Measurements from ENCODE around the gene BMP8B. TPM values are rescaled to one million over a fixed set of nuclear protein-coding genes. Genes with fewer than 3 reads are reported as not detected.
"Not testable (repeated sequence)": the region's sequence is repeated elsewhere in the genome, so short reads cannot be mapped to it uniquely, and the experiment has no call there.

The BMP8B gene
- total RNA-seq, 1 donor from 2014 or later, result 1.4 TPM

GRCh38 chr1:39782103-39782502 is 6.6 kb downstream of the BMP8B start:
- Mint-ChIP-seq H3K4me1 (no peaks in the 10 kb centered on the region), H3K27ac (no peak overlapping the region), H3K36me3 (ENCODE audit: low read depth) (no peaks in the 10 kb centered on the region), H3K9me3 (no peaks in the 10 kb centered on the region), H3K27me3 (no peaks in the 10 kb centered on the region), H3K4me3 (no peak overlapping the region)
- no peak for ATAC-seq (ENCODE audit: low read depth)
- intact Hi-C loops (cut with micrococcal nuclease), result no loop called here
- CTCF ChIA-PET, result no interaction called here
- no peak for DNase-seq
- POLR2A ChIA-PET, result interaction anchor here (1.2 kb wide), 1 partner anchor 16 kb away, joined by 8 read pairs; no protein-coding TSS in a partner anchor
- no peak for TF ChIP-seq CTCF (IDR thresholded peaks at IDR 0.05)

GRCh38 chr1:39781349-39781715 is 7.3 kb downstream of the BMP8B start:
- no peak for TF ChIP-seq CTCF (IDR thresholded peaks at IDR 0.05)
- Mint-ChIP-seq H3K9me3 (no peaks in the 10 kb centered on the region), H3K27me3 (no peaks in the 10 kb centered on the region), H3K27ac (no peak overlapping the region), H3K36me3 (ENCODE audit: low read depth) (no peaks in the 10 kb centered on the region), H3K4me1 (peaks cover 2% of the 10 kb centered on the region), H3K4me3 (no peak overlapping the region)
- DNase-seq (no peak), ATAC-seq (ENCODE audit: low read depth) (no peak)
- ChIA-PET POLR2A (interaction anchor here (0.5 kb wide), 1 partner anchor 263 kb away, joined by 3 read pairs; no protein-coding TSS in a partner anchor), CTCF (no interaction called here)
- intact Hi-C loops (cut with micrococcal nuclease), result no loop called here

- POLR2A ChIA-PET, result no interaction called here
Observed at GRCh38 chr1:39779821-39780220, 8.8 kb downstream of the BMP8B start.

GRCh38 chr1:39779137-39779536 is 9.5 kb downstream of the BMP8B start:
- H3K27ac Mint-ChIP-seq, result no peak overlapping the region
- H3K4me3 Mint-ChIP-seq, result no peak overlapping the region
- peaks cover 7% of the 10 kb centered on the region for H3K4me1 Mint-ChIP-seq
- intact Hi-C loops (cut with micrococcal nuclease), result no loop called here
- H3K9me3 Mint-ChIP-seq, result no peaks in the 10 kb centered on the region
- TF ChIP-seq CTCF (IDR thresholded peaks at IDR 0.05), result no peak
- H3K36me3 Mint-ChIP-seq (ENCODE audit: low read depth), result no peaks in the 10 kb centered on the region
- DNase-seq (no peak), ATAC-seq (ENCODE audit: low read depth) (no peak)
- H3K27me3 Mint-ChIP-seq, result no peaks in the 10 kb centered on the region
- CTCF ChIA-PET, result no interaction called here
- POLR2A ChIA-PET, result no interaction called here

More at GRCh38 chr1:39779821-39780220, 8.8 kb downstream of the BMP8B start:
- Mint-ChIP-seq H3K9me3 (no peaks in the 10 kb centered on the region), H3K4me3 (no peak overlapping the region), H3K27me3 (no peaks in the 10 kb centered on the region), H3K36me3 (ENCODE audit: low read depth) (no peaks in the 10 kb centered on the region), H3K4me1 (peaks cover 7% of the 10 kb centered on the region), H3K27ac (no peak overlapping the region)
- ATAC-seq (ENCODE audit: low read depth) (no peak), DNase-seq (no peak)
- intact Hi-C loops (cut with micrococcal nuclease), result no loop called here
- CTCF ChIA-PET, result no interaction called here
- TF ChIP-seq CTCF (IDR thresholded peaks at IDR 0.05), result no peak

- ATAC-seq (ENCODE audit: low read depth); POLR2A ChIA-PET; H3K4me1 Mint-ChIP-seq; H3K9me3 Mint-ChIP-seq; H3K27me3 Mint-ChIP-seq; DNase-seq; H3K27ac Mint-ChIP-seq; H3K4me3 Mint-ChIP-seq; intact Hi-C loops (cut with micrococcal nuclease); H3K36me3 Mint-ChIP-seq (ENCODE audit: low read depth); CTCF ChIA-PET: not testable (repeated sequence)
Observed at GRCh38 chr1:39778463-39779099, 10.1 kb downstream of the BMP8B start.

- H3K27me3 Mint-ChIP-seq; DNase-seq; intact Hi-C loops (cut with micrococcal nuclease); H3K36me3 Mint-ChIP-seq (ENCODE audit: low read depth); H3K9me3 Mint-ChIP-seq; H3K27ac Mint-ChIP-seq; H3K4me3 Mint-ChIP-seq; ATAC-seq (ENCODE audit: low read depth); H3K4me1 Mint-ChIP-seq; POLR2A ChIA-PET; CTCF ChIA-PET: not testable (repeated sequence)
Observed at GRCh38 chr1:39777896-39778295, 10.8 kb downstream of the BMP8B start.
